Endothelial cell of umbilical vein (primary cell): ENCODE measurements around the gene HBE1. TPM values are rescaled to one million over a fixed set of nuclear protein-coding genes. Genes with fewer than 3 reads are reported as not detected.

Experiments
- BruUV-seq: library from RNA; stranded (reverse); fragments of 400-500 nt; replicated peaks from 2 replicates; lab custom pipeline; 2021; lab: Mats Ljungman, UMichigan
- CTCF ChIA-PET: fragments of 300-600, 350-600 bp; sonication (Branson Sonifier 250); formaldehyde crosslinking; loops from one replicate; lab custom pipeline; 2021; ENCODE audit warnings: antibody characterized with exemption, inconsistent platforms; lab: Charles Lee
- POLR2A ChIA-PET: fragments of 300-600, 350-600 bp; sonication (Branson Sonifier 250); formaldehyde crosslinking; loops from one replicate; lab custom pipeline; 2021; ENCODE audit warnings: antibody characterized with exemption, inconsistent platforms; lab: Charles Lee
- DNase-seq: peaks from one replicate; pipeline ENCODE4 v3.0.0-alpha.2; 2011; ENCODE audit warnings: low read depth, low spot score
- FAIRE-seq: peaks from 2 replicates; lab custom pipeline; 2011; peaks lifted over from hg19 to GRCh38; lab: Jason Lieb, UNC
- H2AFZ ChIP-seq: 2 replicates; pipeline ENCODE4 v1.6.0; 2012; ENCODE audit warnings: low read depth, low read length, control low read depth, inconsistent platforms
- H3K27ac ChIP-seq: 2 replicates; pipeline ENCODE4 v1.5.1; 2011; ENCODE audit warnings: low read depth, mild to moderate bottlenecking, control low read depth, low read length, moderate library complexity; ENCODE audit not compliant: insufficient read depth
- H3K27me3 ChIP-seq, 2 experiments: 2 replicates each; pipeline versions ENCODE4 v1.6.0 to v1.6.1; 2011; ENCODE audit warnings: low read length in 2 of 2, mixed read lengths in 1 of 2; ENCODE audit not compliant: control insufficient read depth in 2 of 2, insufficient read depth in 2 of 2
- H3K36me3 ChIP-seq, 2 experiments: 2 replicates in 1 of 2; 3 replicates in 1 of 2; pipeline ENCODE4 v1.5.1; 2011; ENCODE audit warnings: low read length in 2 of 2, mild to moderate bottlenecking in 1 of 2, moderate library complexity in 1 of 2; ENCODE audit not compliant: control insufficient read depth in 2 of 2, insufficient read depth in 2 of 2; ENCODE audit errors: extremely low read depth in 1 of 2
- H3K4me1 ChIP-seq: 3 replicates; pipeline ENCODE4 v1.5.1; 2011; ENCODE audit warnings: mild to moderate bottlenecking, low read length; ENCODE audit not compliant: control insufficient read depth, insufficient read depth; ENCODE audit errors: extremely low read depth
- H3K4me2 ChIP-seq: 2 replicates; pipeline ENCODE4 v1.6.1; 2011; ENCODE audit warnings: low read length, control low read depth, mixed read lengths; ENCODE audit not compliant: insufficient read depth
- H3K4me3 ChIP-seq, 3 experiments: fragments of 200-600 bp in 1 of 3; sonication (generic), shearing (Covaris generic) in 1 of 3; replicated peaks in 1 of 3; 2 replicates each; pipeline ENCODE4 v1.5.1; 2011 to 2016; ENCODE audit warnings: control low read depth in 3 of 3, low read length in 3 of 3, mild to moderate bottlenecking in 2 of 3, inconsistent platforms in 1 of 3, low read depth in 1 of 3, moderate library complexity in 1 of 3; ENCODE audit not compliant: insufficient read depth in 1 of 3
- H3K79me2 ChIP-seq: 2 replicates; pipeline ENCODE4 v1.6.0; 2012; ENCODE audit warnings: low read length, inconsistent platforms; ENCODE audit not compliant: control insufficient read depth, insufficient read depth
- H3K9ac ChIP-seq: replicated peaks from 2 replicates; pipeline ENCODE3; 2011; ENCODE audit warnings: low read length, control low read depth; ENCODE audit not compliant: insufficient read depth; ENCODE audit errors: extremely low read depth
- H3K9me1 ChIP-seq: replicated peaks from 3 replicates; pipeline ENCODE4 v1.6.0; 2011; ENCODE audit warnings: mild to moderate bottlenecking, low read length; ENCODE audit not compliant: control insufficient read depth, insufficient read depth; ENCODE audit errors: extremely low read depth
- H3K9me3 ChIP-seq: replicated peaks from 2 replicates; pipeline ENCODE4 v1.5.1; 2012; ENCODE audit warnings: low read length, inconsistent platforms; ENCODE audit not compliant: control insufficient read depth, insufficient read depth
- H4K20me1 ChIP-seq: replicated peaks from 2 replicates; pipeline ENCODE3; 2011; ENCODE audit warnings: mild to moderate bottlenecking, low read length; ENCODE audit not compliant: control insufficient read depth, insufficient read depth; ENCODE audit errors: extremely low read depth
- EZH2 ChIP-seq: IDR thresholded peaks from 2 replicates; pipeline ENCODE4 v1.6.1; 2012; ENCODE audit warnings: borderline replicate concordance, low read depth, mild to moderate bottlenecking, moderate library complexity, low read length, inconsistent platforms; ENCODE audit not compliant: severe bottlenecking
- FOS ChIP-seq: IDR thresholded peaks from 2 replicates; pipeline ENCODE4 v1.6.1; 2011; ENCODE audit warnings: mild to moderate bottlenecking, low read length, moderate library complexity, borderline replicate concordance; ENCODE audit not compliant: insufficient read depth
- GATA2 ChIP-seq: IDR thresholded peaks from 2 replicates; pipeline ENCODE4 v1.7.0; 2011; ENCODE audit warnings: low read depth, mild to moderate bottlenecking, moderate library complexity, mixed read lengths, low read length; ENCODE audit not compliant: insufficient read length, insufficient read depth
- JUN ChIP-seq: IDR thresholded peaks from 2 replicates; pipeline ENCODE4 v1.6.1; 2011; ENCODE audit warnings: borderline replicate concordance, low read depth; ENCODE audit not compliant: insufficient read length, insufficient read depth
- MYC ChIP-seq: IDR thresholded peaks from one replicate; pipeline ENCODE4 v1.6.1; 2011; ENCODE audit warnings: mild to moderate bottlenecking, low read depth, low read length
- POLR2A ChIP-seq: IDR thresholded peaks from 2 replicates; pipeline ENCODE4 v1.6.1; 2012; ENCODE audit warnings: low read depth, mild to moderate bottlenecking, control low read depth, low read length
- POLR2AphosphoS5 ChIP-seq: IDR thresholded peaks from 2 replicates; pipeline ENCODE4 v1.6.1; 2012; ENCODE audit warnings: low read depth, mild to moderate bottlenecking, control low read depth, low read length, moderate library complexity; ENCODE audit not compliant: insufficient read depth
- dilution Hi-C: fragments of 300-500 bp; cut with MboI; formaldehyde crosslinking; loops from one replicate; pipeline ENCODE4 v1.15.0; 2019; ENCODE audit warnings: low sequenced_read_pairs; ENCODE audit not compliant: extremely low pct_ligation_motif_present
- intact Hi-C: fragments of 100-400 bp; cut with micrococcal nuclease; formaldehyde crosslinking; loops from one replicate; pipeline ENCODE4 v1.10.0; 2022
- polyA plus RNA-seq, 4 experiments: library from polyadenylated mRNA; depleted of rRNA in 3 of 4; stranded (reverse) in 3 of 4; unstranded in 1 of 4; fragments of >200 nt; gene quantifications; 2 replicates each; pipeline versions ENCODE4 v1.2.1 to v1.2.3, GENCODE V29; 2011 to 2012; ENCODE audit warnings: missing spikeins in 1 of 4
- total RNA-seq: library from RNA; stranded (reverse); gene quantifications from 2 replicates; pipeline ENCODE4 v1.2.3, GENCODE V29; 2021
- TF ChIP-seq, protein P1 (sequence below): IDR thresholded peaks from 2 replicates; pipeline ENCODE4 v1.6.1; 2011; ENCODE audit not compliant: insufficient read depth, insufficient read length
- TF ChIP-seq, protein P2 (sequence below), 2 donors: IDR thresholded peaks; 1 replicate in 1 of 2; 2 replicates in 1 of 2; pipeline ENCODE4 v1.5.1; 2011; ENCODE audit warnings: low read length in 2 of 2, mild to moderate bottlenecking in 2 of 2, moderate library complexity in 2 of 2, control low read depth in 1 of 2, inconsistent platforms in 1 of 2, low read depth in 1 of 2; ENCODE audit not compliant: insufficient read depth in 1 of 2; ENCODE audit errors: extremely low read depth in 1 of 2

Gene HBE1
- total and polyA plus RNA-seq, 2 donors (not counting 3 experiments of a cell fraction or from before 2014, with no cell fraction given): 0.37 TPM; not detected in 1

DNA sequence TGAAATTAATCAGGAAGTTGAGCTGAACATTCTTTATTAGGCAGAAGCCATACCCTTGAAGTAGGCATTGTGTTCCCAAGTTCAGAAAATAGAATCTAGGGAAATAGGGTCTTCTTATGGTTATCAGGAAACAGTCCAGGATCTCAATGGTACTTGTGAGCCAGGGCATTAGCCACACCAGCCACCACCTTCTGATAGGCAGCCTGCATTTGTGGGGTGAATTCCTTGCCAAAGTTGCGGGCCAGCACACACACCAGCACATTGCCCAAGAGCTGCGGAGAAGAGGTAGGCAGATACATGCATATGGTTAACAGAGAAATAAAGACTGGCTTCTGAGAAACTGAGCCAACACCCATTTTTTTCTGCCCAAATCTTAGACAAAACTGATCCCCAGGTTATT lies 36.9 kb downstream of the HBE1 start:
- H3K4me1 ChIP-seq: no peaks in the 10 kb centered on the region
- no peak overlapping the region for H3K27ac ChIP-seq
- no peak overlapping the region for H3K4me3 ChIP-seq
- DNase-seq: no peak
- dilution Hi-C loops: no loop called here
- H3K4me2 ChIP-seq: no peak overlapping the region
- no peak overlapping the region for H3K9ac ChIP-seq
- no peaks in the 10 kb centered on the region for H3K79me2 ChIP-seq
- no peaks in the 10 kb centered on the region for H3K27me3 ChIP-seq
- no peaks in the 10 kb centered on the region for H4K20me1 ChIP-seq
- H3K9me1 ChIP-seq: no peaks in the 10 kb centered on the region
- intact Hi-C loops: no loop called here
- FAIRE-seq: no peak
- ChIA-PET CTCF (no interaction called here), POLR2A (no interaction called here)
- no peaks in the 10 kb centered on the region for H3K9me3 ChIP-seq
- no peak overlapping the region for H2AFZ ChIP-seq
- no TSS peak for BruUV-seq
- no peaks in the 10 kb centered on the region for H3K36me3 ChIP-seq
- TF ChIP-seq, protein P1, sequence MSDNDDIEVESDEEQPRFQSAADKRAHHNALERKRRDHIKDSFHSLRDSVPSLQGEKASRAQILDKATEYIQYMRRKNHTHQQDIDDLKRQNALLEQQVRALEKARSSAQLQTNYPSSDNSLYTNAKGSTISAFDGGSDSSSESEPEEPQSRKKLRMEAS: no peak
- TF ChIP-seq POLR2A (no peak), GATA2 (no peak), EZH2 (no peak), JUN (no peak), POLR2AphosphoS5 (no peak), FOS (no peak), MYC (no peak)
- TF ChIP-seq, protein P2, sequence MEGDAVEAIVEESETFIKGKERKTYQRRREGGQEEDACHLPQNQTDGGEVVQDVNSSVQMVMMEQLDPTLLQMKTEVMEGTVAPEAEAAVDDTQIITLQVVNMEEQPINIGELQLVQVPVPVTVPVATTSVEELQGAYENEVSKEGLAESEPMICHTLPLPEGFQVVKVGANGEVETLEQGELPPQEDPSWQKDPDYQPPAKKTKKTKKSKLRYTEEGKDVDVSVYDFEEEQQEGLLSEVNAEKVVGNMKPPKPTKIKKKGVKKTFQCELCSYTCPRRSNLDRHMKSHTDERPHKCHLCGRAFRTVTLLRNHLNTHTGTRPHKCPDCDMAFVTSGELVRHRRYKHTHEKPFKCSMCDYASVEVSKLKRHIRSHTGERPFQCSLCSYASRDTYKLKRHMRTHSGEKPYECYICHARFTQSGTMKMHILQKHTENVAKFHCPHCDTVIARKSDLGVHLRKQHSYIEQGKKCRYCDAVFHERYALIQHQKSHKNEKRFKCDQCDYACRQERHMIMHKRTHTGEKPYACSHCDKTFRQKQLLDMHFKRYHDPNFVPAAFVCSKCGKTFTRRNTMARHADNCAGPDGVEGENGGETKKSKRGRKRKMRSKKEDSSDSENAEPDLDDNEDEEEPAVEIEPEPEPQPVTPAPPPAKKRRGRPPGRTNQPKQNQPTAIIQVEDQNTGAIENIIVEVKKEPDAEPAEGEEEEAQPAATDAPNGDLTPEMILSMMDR (IDR thresholded peaks at IDR 0.05; ENCODE audit: extremely low read depth in 1 of 2, insufficient read depth in 1 of 2, low read depth in 1 of 2, low read length in 2 of 2): no peak
